ENCODE data around the gene CROCC. TPM values are rescaled to one million over a fixed set of nuclear protein-coding genes. Genes with fewer than 3 reads are reported as not detected.
"Not testable (repeated sequence)": the region's sequence is repeated elsewhere in the genome, so short reads cannot be mapped to it uniquely, and the experiment has no call there.

Gene CROCC
- total and polyA plus RNA-seq, 2 experiments from 2014 or later = 15.1 to 106 TPM

GRCh38 chr1:16900751-16901150 is 21.0 kb upstream of the CROCC start:
- DNase-seq (ENCODE audit: low spot score) (no peak), ATAC-seq (no peak)
- Mint-ChIP-seq H3K9me3 (no peaks in the 10 kb centered on the region; the same call in 2 of the 3 replicates), H3K36me3 (ENCODE audit: low read depth) (no peaks in the 10 kb centered on the region), H3K27me3 (ENCODE audit: insufficient read depth, low read depth, poor library complexity) (peaks cover 12% of the 10 kb centered on the region), H3K4me3 (no peak overlapping the region), H3K4me1 (peaks cover 28% of the 10 kb centered on the region), H3K27ac (peak overlapping the region; percentile 53; the same call in 1 of the 2 replicates)
- no peak overlapping the region for H3K4me2 ChIP-seq
- no peaks in the 10 kb centered on the region for H3K79me2 ChIP-seq (replicated peaks; ENCODE audit: insufficient read depth)
- H4K20me1 ChIP-seq (replicated peaks; ENCODE audit: insufficient read depth) = no peaks in the 10 kb centered on the region
- no peak overlapping the region for H2AFZ ChIP-seq
- TF ChIP-seq STAT1 (IDR thresholded peaks at IDR 0.05; ENCODE audit: unreplicated experiment) = no peak
- TF ChIP-seq, protein P1, sequence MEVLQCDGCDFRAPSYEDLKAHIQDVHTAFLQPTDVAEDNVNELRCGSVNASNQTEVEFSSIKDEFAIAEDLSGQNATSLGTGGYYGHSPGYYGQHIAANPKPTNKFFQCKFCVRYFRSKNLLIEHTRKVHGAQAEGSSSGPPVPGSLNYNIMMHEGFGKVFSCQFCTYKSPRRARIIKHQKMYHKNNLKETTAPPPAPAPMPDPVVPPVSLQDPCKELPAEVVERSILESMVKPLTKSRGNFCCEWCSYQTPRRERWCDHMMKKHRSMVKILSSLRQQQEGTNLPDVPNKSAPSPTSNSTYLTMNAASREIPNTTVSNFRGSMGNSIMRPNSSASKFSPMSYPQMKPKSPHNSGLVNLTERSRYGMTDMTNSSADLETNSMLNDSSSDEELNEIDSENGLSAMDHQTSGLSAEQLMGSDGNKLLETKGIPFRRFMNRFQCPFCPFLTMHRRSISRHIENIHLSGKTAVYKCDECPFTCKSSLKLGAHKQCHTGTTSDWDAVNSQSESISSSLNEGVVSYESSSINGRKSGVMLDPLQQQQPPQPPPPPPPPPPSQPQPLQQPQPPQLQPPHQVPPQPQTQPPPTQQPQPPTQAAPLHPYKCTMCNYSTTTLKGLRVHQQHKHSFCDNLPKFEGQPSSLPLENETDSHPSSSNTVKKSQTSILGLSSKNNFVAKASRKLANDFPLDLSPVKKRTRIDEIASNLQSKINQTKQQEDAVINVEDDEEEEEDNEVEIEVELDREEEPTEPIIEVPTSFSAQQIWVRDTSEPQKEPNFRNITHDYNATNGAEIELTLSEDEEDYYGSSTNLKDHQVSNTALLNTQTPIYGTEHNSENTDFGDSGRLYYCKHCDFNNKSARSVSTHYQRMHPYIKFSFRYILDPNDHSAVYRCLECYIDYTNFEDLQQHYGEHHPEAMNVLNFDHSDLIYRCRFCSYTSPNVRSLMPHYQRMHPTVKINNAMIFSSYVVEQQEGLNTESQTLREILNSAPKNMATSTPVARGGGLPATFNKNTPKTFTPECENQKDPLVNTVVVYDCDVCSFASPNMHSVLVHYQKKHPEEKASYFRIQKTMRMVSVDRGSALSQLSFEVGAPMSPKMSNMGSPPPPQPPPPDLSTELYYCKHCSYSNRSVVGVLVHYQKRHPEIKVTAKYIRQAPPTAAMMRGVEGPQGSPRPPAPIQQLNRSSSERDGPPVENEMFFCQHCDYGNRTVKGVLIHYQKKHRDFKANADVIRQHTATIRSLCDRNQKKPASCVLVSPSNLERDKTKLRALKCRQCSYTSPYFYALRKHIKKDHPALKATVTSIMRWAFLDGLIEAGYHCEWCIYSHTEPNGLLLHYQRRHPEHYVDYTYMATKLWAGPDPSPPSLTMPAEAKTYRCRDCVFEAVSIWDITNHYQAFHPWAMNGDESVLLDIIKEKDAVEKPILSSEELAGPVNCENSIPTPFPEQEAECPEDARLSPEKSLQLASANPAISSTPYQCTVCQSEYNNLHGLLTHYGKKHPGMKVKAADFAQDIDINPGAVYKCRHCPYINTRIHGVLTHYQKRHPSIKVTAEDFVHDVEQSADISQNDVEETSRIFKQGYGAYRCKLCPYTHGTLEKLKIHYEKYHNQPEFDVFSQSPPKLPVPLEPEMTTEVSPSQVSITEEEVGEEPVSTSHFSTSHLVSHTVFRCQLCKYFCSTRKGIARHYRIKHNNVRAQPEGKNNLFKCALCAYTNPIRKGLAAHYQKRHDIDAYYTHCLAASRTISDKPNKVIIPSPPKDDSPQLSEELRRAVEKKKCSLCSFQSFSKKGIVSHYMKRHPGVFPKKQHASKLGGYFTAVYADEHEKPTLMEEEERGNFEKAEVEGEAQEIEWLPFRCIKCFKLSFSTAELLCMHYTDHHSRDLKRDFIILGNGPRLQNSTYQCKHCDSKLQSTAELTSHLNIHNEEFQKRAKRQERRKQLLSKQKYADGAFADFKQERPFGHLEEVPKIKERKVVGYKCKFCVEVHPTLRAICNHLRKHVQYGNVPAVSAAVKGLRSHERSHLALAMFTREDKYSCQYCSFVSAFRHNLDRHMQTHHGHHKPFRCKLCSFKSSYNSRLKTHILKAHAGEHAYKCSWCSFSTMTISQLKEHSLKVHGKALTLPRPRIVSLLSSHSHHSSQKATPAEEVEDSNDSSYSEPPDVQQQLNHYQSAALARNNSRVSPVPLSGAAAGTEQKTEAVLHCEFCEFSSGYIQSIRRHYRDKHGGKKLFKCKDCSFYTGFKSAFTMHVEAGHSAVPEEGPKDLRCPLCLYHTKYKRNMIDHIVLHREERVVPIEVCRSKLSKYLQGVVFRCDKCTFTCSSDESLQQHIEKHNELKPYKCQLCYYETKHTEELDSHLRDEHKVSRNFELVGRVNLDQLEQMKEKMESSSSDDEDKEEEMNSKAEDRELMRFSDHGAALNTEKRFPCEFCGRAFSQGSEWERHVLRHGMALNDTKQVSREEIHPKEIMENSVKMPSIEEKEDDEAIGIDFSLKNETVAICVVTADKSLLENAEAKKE (CRISPR knock-in tag; IDR thresholded peaks at IDR 0.05) = no peak
- TF ChIP-seq EZH2 (IDR thresholded peaks at IDR 0.05; ENCODE audit: low read depth, unreplicated experiment) = no peak
- peak; percentile 39 to 46 for TF ChIP-seq CTCF (conservative IDR thresholded peaks at IDR 0.05; ENCODE audit: low read depth in 2 of 2)
- H3K4me3 ChIP-seq = no peak overlapping the region
- peaks cover 13% of the 10 kb centered on the region for H3K4me1 ChIP-seq (ENCODE audit: insufficient read depth)
- peaks cover 23% of the 10 kb centered on the region for H3F3A ChIP-seq (replicated peaks; ENCODE audit: low read depth)
- H3K9me2 ChIP-seq (ENCODE audit: insufficient read depth) = no peaks in the 10 kb centered on the region
- no peaks in the 10 kb centered on the region for H3K36me3 ChIP-seq (ENCODE audit: insufficient read depth)
- no peak overlapping the region; the same call in 1 of the 2 replicates for H3K27ac ChIP-seq (ENCODE audit: low read depth)
- no peaks in the 10 kb centered on the region for H3K27me3 ChIP-seq (ENCODE audit: insufficient read depth)

DNA sequence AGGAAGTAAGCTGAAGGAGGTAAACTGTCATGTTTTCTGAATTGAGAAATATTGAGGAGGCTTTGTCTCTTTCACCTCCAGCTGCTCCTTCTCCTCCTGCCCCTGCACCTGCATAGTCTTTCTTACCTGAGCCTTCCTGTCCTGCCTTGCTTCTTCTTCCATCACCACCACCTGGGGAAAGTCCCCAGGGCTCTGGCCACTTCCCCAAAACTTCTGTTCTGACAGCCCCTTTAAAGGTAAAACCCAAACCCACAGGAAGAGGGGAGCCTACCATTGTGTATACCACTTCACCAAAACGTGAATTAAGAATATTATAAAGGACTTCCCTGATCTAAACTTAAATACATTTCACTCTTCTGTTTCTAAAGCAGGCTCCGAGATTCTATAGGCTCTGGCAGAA is 20.4 kb upstream of the CROCC start:
- not testable (repeated sequence) for H3K4me2 ChIP-seq; H3K36me3 Mint-ChIP-seq (ENCODE audit: low read depth); H3K79me2 ChIP-seq (replicated peaks; ENCODE audit: insufficient read depth); ATAC-seq; H3K9me2 ChIP-seq (ENCODE audit: insufficient read depth); H3K4me3 ChIP-seq; H3K9me3 Mint-ChIP-seq; H4K20me1 ChIP-seq (replicated peaks; ENCODE audit: insufficient read depth); DNase-seq (ENCODE audit: low spot score); H3K36me3 ChIP-seq (ENCODE audit: insufficient read depth); H3K27me3 ChIP-seq (ENCODE audit: insufficient read depth); H2AFZ ChIP-seq
- Histone ChIP-seq H3K4me1 (ENCODE audit: insufficient read depth) (peaks cover 13% of the 10 kb centered on the region), H3K27ac (ENCODE audit: low read depth) (peak overlapping the region; percentile 30; the same call in 1 of the 2 replicates), H3F3A (replicated peaks; ENCODE audit: low read depth) (peaks cover 27% of the 10 kb centered on the region)
- H3K4me3 Mint-ChIP-seq = peak overlapping the region; percentile 1; the same call in 1 of the 3 replicates
- peaks cover 28% of the 10 kb centered on the region for H3K4me1 Mint-ChIP-seq
- H3K27ac Mint-ChIP-seq = peak overlapping the region; percentile 7; the same call in 1 of the 2 replicates
- H3K27me3 Mint-ChIP-seq (ENCODE audit: insufficient read depth, low read depth, poor library complexity) = peaks cover 14% of the 10 kb centered on the region
